Neural progenitor cell (in vitro differentiated cells): ENCODE data around the gene SPOCK1. TPM values are rescaled to one million over a fixed set of nuclear protein-coding genes. Genes with fewer than 3 reads are reported as not detected.

Experiments
- DNase-seq: peaks from one replicate; pipeline ENCODE4 v3.0.0-alpha.2; 2016; ENCODE audit warnings: low spot score
- H2AFZ ChIP-seq: fragments of 200-600 bp; sonication (generic); replicated peaks from 2 replicates; pipeline ENCODE4 v1.6.1; 2016; ENCODE audit warnings: antibody characterized with exemption
- H3F3A ChIP-seq: fragments of 200-600 bp; sonication (generic); 2 replicates; pipeline ENCODE4 v1.6.1; 2016; ENCODE audit warnings: antibody characterized with exemption, low read depth
- H3K27ac ChIP-seq: fragments of 200-600 bp; sonication (generic); 2 replicates; pipeline ENCODE4 v1.5.1; 2016; ENCODE audit warnings: mild to moderate bottlenecking
- H3K27me3 ChIP-seq: fragments of 200-600 bp; sonication (generic); 2 replicates; pipeline ENCODE4 v1.6.1; 2016; ENCODE audit warnings: mild to moderate bottlenecking, moderate library complexity
- H3K36me3 ChIP-seq: fragments of 200-600 bp; sonication (generic); 2 replicates; pipeline ENCODE4 v1.5.1; 2016
- H3K4me1 ChIP-seq: fragments of 200-600 bp; sonication (generic); 2 replicates; pipeline ENCODE4 v1.6.1; 2016; ENCODE audit warnings: mixed run types
- H3K4me2 ChIP-seq: fragments of 200-600 bp; sonication (generic); 2 replicates; pipeline ENCODE4 v1.6.1; 2016
- H3K4me3 ChIP-seq: fragments of 200-600 bp; sonication (generic); 2 replicates; pipeline ENCODE4 v1.5.1; 2016
- H3K79me2 ChIP-seq: fragments of 200-600 bp; sonication (generic); 2 replicates; pipeline ENCODE4 v1.6.1; 2016; ENCODE audit warnings: low read depth
- H3K9ac ChIP-seq: fragments of 200-600 bp; sonication (generic); 2 replicates; pipeline ENCODE4 v1.6.1; 2016
- H3K9me3 ChIP-seq: fragments of 200-600 bp; sonication (generic); 2 replicates; pipeline ENCODE4 v1.5.1; 2016; ENCODE audit warnings: low read depth
- H4K20me1 ChIP-seq: fragments of 200-600 bp; sonication (generic); 2 replicates; pipeline ENCODE4 v1.6.1; 2016; ENCODE audit warnings: low read depth
- H3K27ac Mint-ChIP-seq: 3 replicates; pipeline ENCODE4 v1.8.0; 2021; ENCODE audit warnings: mixed read lengths
- H3K27me3 Mint-ChIP-seq: 2 replicates; pipeline ENCODE4 v1.8.0; 2022; ENCODE audit warnings: low read depth, mild to moderate bottlenecking, inconsistent platforms, moderate library complexity, mixed read lengths; ENCODE audit not compliant: insufficient read depth
- H3K36me3 Mint-ChIP-seq: 3 replicates; pipeline ENCODE4 v1.8.0; 2021; ENCODE audit warnings: mixed read lengths
- H3K4me1 Mint-ChIP-seq: 3 replicates; pipeline ENCODE4 v1.8.0; 2021; ENCODE audit warnings: mixed read lengths
- H3K4me3 Mint-ChIP-seq: 3 replicates; pipeline ENCODE4 v1.8.0; 2021; ENCODE audit warnings: mild to moderate bottlenecking, moderate library complexity, mixed read lengths
- H3K9me3 Mint-ChIP-seq: 3 replicates; pipeline ENCODE4 v1.8.0; 2020; ENCODE audit warnings: mixed read lengths
- EZH2 ChIP-seq: fragments of 200-600 bp; sonication (generic); IDR thresholded peaks from 2 replicates; pipeline ENCODE4 v1.6.1; 2017; ENCODE audit warnings: antibody characterized with exemption, mild to moderate bottlenecking, moderate library complexity
- EZH2phosphoT487 ChIP-seq: fragments of 200-600 bp; sonication (generic); IDR thresholded peaks from 2 replicates; pipeline ENCODE4 v1.6.1; 2017; ENCODE audit warnings: antibody characterized with exemption
- total RNA-seq: library from RNA; depleted of rRNA; stranded (reverse); fragments of >200 nt; gene quantifications from 2 replicates; pipeline ENCODE4 v1.2.3, GENCODE V29; 2015; ENCODE audit warnings: low replicate concordance
- TF ChIP-seq, protein P1 (sequence below): fragments of 200-600 bp; sonication (generic); IDR thresholded peaks from 2 replicates; pipeline ENCODE4 v1.5.1; 2017; ENCODE audit warnings: antibody characterized with exemption, mild to moderate bottlenecking

The SPOCK1 gene
- total RNA-seq, 1 donor from 2014 or later, result 6.9 TPM

DNA sequence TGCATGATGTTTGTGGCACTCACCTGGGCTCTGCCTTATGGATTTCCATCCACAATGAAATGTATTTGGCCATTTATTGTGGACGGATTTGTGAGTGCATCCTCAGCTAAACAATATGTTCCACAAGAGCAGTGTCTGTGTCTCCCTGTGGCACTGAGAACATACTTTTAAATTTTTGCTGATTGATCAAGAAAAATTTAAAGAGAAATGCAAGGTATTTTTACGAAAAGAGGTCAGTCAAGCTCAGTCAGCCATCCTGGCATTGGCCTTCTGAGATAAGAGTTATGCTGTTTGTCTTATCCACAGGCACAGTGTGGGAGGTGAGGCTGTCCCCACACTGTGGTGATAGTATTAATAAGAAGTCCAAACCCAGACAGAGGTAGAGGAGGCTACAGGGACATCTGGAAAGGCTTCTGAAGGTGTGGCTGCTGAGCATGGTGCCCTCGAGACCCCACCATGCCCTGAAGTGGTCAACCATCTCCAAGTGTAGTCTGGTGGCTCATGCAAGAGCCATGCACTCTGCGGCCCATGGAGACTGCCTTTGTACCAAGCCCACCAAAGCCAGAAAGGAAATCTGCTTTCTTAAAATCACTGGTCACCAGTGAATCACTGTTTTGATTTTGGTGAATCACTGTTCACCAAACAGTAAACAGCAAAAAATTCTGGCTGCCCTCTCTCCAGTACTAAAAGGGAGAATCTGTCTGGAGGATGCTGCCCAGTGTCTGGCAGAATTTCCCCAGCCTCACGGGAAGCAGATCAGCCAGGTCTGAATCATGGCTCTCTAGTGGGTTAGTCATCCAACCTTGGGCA, 28.8 kb downstream of the SPOCK1 start:
- no peaks in the 10 kb centered on the region for H4K20me1 ChIP-seq
- Mint-ChIP-seq H3K4me1 (peaks cover 9% of the 10 kb centered on the region), H3K27ac (no peak overlapping the region), H3K4me3 (no peak overlapping the region), H3K36me3 (no peaks in the 10 kb centered on the region), H3K9me3 (no peaks in the 10 kb centered on the region), H3K27me3 (peaks cover 5% of the 10 kb centered on the region)
- no peak for TF ChIP-seq EZH2phosphoT487
- no peak for TF ChIP-seq EZH2
- TF ChIP-seq, protein P1, sequence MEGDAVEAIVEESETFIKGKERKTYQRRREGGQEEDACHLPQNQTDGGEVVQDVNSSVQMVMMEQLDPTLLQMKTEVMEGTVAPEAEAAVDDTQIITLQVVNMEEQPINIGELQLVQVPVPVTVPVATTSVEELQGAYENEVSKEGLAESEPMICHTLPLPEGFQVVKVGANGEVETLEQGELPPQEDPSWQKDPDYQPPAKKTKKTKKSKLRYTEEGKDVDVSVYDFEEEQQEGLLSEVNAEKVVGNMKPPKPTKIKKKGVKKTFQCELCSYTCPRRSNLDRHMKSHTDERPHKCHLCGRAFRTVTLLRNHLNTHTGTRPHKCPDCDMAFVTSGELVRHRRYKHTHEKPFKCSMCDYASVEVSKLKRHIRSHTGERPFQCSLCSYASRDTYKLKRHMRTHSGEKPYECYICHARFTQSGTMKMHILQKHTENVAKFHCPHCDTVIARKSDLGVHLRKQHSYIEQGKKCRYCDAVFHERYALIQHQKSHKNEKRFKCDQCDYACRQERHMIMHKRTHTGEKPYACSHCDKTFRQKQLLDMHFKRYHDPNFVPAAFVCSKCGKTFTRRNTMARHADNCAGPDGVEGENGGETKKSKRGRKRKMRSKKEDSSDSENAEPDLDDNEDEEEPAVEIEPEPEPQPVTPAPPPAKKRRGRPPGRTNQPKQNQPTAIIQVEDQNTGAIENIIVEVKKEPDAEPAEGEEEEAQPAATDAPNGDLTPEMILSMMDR, result no peak
- H3K9me3 ChIP-seq, result no peaks in the 10 kb centered on the region
- H3K36me3 ChIP-seq, result no peaks in the 10 kb centered on the region
- DNase-seq, result no peak
- H3K4me3 ChIP-seq, result no peak overlapping the region
- no peaks in the 10 kb centered on the region for H3K27me3 ChIP-seq
- no peak overlapping the region for H3K9ac ChIP-seq
- H3F3A ChIP-seq, result no peaks in the 10 kb centered on the region
- no peak overlapping the region for H3K4me2 ChIP-seq
- H2AFZ ChIP-seq, result no peak overlapping the region
- no peaks in the 10 kb centered on the region for H3K79me2 ChIP-seq
- H3K27ac ChIP-seq, result no peak overlapping the region
- H3K4me1 ChIP-seq, result no peaks in the 10 kb centered on the region

DNA sequence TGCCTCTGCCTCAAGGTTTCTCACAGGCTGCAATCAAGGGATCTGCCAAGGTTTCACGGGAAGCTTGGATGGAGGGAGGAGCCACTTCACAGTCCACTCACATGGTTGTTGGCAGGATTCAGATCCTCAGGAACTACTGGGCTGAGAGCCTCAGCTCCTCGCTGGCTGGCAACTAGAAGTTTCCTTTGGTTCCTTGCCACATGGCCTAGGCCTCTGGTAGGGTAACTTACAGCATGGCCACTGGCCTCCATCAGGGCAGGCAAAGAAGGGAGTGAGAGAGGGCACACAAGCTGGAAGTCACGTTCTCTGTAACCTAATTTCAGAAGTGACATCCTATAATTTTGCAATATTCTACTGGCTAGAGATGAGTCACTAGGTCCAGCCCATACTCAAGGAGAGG, 32.2 kb downstream of the SPOCK1 start:
- peaks cover 3% of the 10 kb centered on the region for H3K4me1 ChIP-seq
- no peaks in the 10 kb centered on the region for H3K79me2 ChIP-seq
- no peaks in the 10 kb centered on the region for H3K27me3 ChIP-seq
- H4K20me1 ChIP-seq, result no peaks in the 10 kb centered on the region
- no peak for DNase-seq
- Mint-ChIP-seq H3K36me3 (no peaks in the 10 kb centered on the region), H3K27ac (no peak overlapping the region), H3K27me3 (peaks cover 7% of the 10 kb centered on the region), H3K9me3 (no peaks in the 10 kb centered on the region), H3K4me1 (peaks cover 10% of the 10 kb centered on the region), H3K4me3 (no peak overlapping the region)
- no peaks in the 10 kb centered on the region for H3F3A ChIP-seq
- H2AFZ ChIP-seq, result no peak overlapping the region
- no peak overlapping the region for H3K27ac ChIP-seq
- TF ChIP-seq, protein P1, result no peak
- TF ChIP-seq EZH2phosphoT487, result no peak
- TF ChIP-seq EZH2, result no peak
- H3K9ac ChIP-seq, result no peak overlapping the region
- H3K9me3 ChIP-seq, result no peaks in the 10 kb centered on the region
- H3K36me3 ChIP-seq, result no peaks in the 10 kb centered on the region
- H3K4me2 ChIP-seq, result no peak overlapping the region
- H3K4me3 ChIP-seq, result no peak overlapping the region

DNA sequence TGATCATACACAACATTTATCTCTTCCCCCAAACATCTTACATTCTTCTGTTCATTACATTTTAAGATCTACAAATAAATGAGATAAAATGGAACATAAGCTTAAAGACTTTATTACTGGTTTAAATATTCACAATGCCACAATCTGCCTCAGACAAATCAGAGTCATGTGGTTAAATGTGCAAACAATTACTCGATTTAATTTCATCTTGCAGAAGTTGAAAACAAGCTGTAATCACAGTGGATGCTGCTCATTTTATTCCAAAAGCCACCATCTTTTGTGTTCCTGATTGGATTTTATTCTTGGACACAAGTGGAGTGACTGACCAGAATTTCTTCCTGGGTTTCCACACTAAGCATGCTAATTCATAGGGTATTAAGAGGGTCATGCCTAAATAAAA, 33.2 kb downstream of the SPOCK1 start:
- Mint-ChIP-seq H3K27me3 (peaks cover 4% of the 10 kb centered on the region), H3K9me3 (no peaks in the 10 kb centered on the region)

More for the DNA sequence above, 33.2 kb downstream of the SPOCK1 start:
- H3K4me3 Mint-ChIP-seq, result no peak overlapping the region
- H3K27me3 ChIP-seq, result no peaks in the 10 kb centered on the region
- H3K4me2 ChIP-seq, result no peak overlapping the region
- TF ChIP-seq, protein P1, result no peak
- TF ChIP-seq EZH2phosphoT487, result no peak
- no peak for TF ChIP-seq EZH2
- peaks cover 18% of the 10 kb centered on the region for H3K4me1 Mint-ChIP-seq
- H3K4me3 ChIP-seq, result no peak overlapping the region
- no peaks in the 10 kb centered on the region for H3K9me3 ChIP-seq
- no peaks in the 10 kb centered on the region for H3K36me3 Mint-ChIP-seq
- H4K20me1 ChIP-seq, result no peaks in the 10 kb centered on the region
- no peaks in the 10 kb centered on the region for H3K36me3 ChIP-seq
- no peaks in the 10 kb centered on the region for H3K79me2 ChIP-seq
- no peaks in the 10 kb centered on the region for H3F3A ChIP-seq
- no peak overlapping the region for H3K27ac ChIP-seq
- DNase-seq, result no peak
- H2AFZ ChIP-seq, result no peak overlapping the region
- H3K4me1 ChIP-seq, result peaks cover 11% of the 10 kb centered on the region
- H3K9ac ChIP-seq, result no peak overlapping the region
- no peak overlapping the region for H3K27ac Mint-ChIP-seq
